Breast epithelium (tissue), 3 donors: ENCODE measurements around the gene DHRS12.

ENCODE experiments used
- POLR2A ChIP-seq: fragments of 450-650 bp; IDR thresholded peaks from one replicate; pipeline ENCODE4 v1.6.1; 2016; ENCODE audit warnings: antibody characterized with exemption, mild to moderate bottlenecking, moderate library complexity
- POLR2AphosphoS5 ChIP-seq, 3 donors: sonication (generic); formaldehyde crosslinking; IDR thresholded peaks; one replicate each; pipeline ENCODE4 v1.6.1; 2017; ENCODE audit warnings: antibody characterized with exemption in 3 of 3
- TF ChIP-seq, protein P1 (sequence below), 3 donors: fragments of 450-650 bp; IDR thresholded peaks; one replicate each; pipeline ENCODE4 v1.5.1; 2016 to 2017; ENCODE audit warnings: antibody characterized with exemption in 3 of 3, mild to moderate bottlenecking in 3 of 3, moderate library complexity in 3 of 3

DNA sequence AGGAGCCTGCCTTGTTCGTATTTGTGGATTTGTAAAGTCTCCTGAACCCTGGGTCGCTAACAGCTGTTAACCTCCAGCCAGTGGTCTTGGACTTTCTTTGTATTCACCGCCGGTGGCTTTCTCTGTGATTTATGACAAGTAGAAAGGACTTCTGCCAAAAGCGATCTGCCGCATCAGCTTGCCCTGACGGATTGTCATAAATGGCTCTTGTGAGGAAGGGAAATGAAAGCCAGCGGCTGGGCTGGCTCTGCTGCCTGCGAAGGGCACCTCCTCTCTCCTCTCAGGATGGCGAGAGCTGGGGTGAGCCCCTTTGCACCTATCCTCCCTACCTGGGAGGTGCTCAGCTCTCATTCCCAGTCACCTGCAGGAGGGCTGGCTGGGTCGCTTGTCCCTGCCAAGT lies 25.6 kb downstream of the DHRS12 start:
- TF ChIP-seq, protein P1, sequence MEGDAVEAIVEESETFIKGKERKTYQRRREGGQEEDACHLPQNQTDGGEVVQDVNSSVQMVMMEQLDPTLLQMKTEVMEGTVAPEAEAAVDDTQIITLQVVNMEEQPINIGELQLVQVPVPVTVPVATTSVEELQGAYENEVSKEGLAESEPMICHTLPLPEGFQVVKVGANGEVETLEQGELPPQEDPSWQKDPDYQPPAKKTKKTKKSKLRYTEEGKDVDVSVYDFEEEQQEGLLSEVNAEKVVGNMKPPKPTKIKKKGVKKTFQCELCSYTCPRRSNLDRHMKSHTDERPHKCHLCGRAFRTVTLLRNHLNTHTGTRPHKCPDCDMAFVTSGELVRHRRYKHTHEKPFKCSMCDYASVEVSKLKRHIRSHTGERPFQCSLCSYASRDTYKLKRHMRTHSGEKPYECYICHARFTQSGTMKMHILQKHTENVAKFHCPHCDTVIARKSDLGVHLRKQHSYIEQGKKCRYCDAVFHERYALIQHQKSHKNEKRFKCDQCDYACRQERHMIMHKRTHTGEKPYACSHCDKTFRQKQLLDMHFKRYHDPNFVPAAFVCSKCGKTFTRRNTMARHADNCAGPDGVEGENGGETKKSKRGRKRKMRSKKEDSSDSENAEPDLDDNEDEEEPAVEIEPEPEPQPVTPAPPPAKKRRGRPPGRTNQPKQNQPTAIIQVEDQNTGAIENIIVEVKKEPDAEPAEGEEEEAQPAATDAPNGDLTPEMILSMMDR (IDR thresholded peaks at IDR 0.05) = no peak
- no peak for TF ChIP-seq POLR2A
- TF ChIP-seq POLR2AphosphoS5 (IDR thresholded peaks at IDR 0.05) = no peak
